Measurements from ENCODE around the gene TSHZ2.

The TSHZ2 gene

GRCh38 chr20:52972190-52972937 lies at the start of gene TSHZ2:
Gene TSHZ2 (plus strand): TSS chr20:52972358. CDS start chr20:52973294, 936 bp downstream.
- DNase-seq (ENCODE audit: low spot score), result no peak

- DNase-seq (ENCODE audit: low spot score), result no peak
These were observed 49.7 kb upstream of the TSHZ2 start for GRCh38 chr20:52922436-52922835.

- no peak for DNase-seq (ENCODE audit: low spot score)
These were observed 48.8 kb upstream of the TSHZ2 start for GRCh38 chr20:52923123-52923937.

- no peak for DNase-seq (ENCODE audit: low spot score)
These were observed 47.5 kb upstream of the TSHZ2 start for GRCh38 chr20:52924411-52925271.

- no peak for DNase-seq (ENCODE audit: low spot score)
These were observed 45.7 kb upstream of the TSHZ2 start for GRCh38 chr20:52926505-52926904.

- DNase-seq (ENCODE audit: low spot score), result no peak
These were observed 38.3 kb upstream of the TSHZ2 start for GRCh38 chr20:52933867-52934266.

GRCh38 chr20:52936351-52937340 lies 35.5 kb upstream of the TSHZ2 start:
- no peak for DNase-seq (ENCODE audit: low spot score)

- no peak for DNase-seq (ENCODE audit: low spot score)
These were observed 34.5 kb upstream of the TSHZ2 start for GRCh38 chr20:52937591-52938100.

- DNase-seq (ENCODE audit: low spot score), result no peak
These were observed 33.0 kb upstream of the TSHZ2 start for GRCh38 chr20:52939141-52939540.

GRCh38 chr20:52941808-52942207 lies 30.4 kb upstream of the TSHZ2 start:
- no peak for DNase-seq (ENCODE audit: low spot score)

GRCh38 chr20:52943185-52943841 lies 28.8 kb upstream of the TSHZ2 start:
- DNase-seq (ENCODE audit: low spot score), result peak; percentile 35

GRCh38 chr20:52945268-52945667 lies 26.9 kb upstream of the TSHZ2 start:
- no peak for DNase-seq (ENCODE audit: low spot score)

GRCh38 chr20:52945862-52946522 lies 26.2 kb upstream of the TSHZ2 start:
- no peak for DNase-seq (ENCODE audit: low spot score)

GRCh38 chr20:52948491-52948890 lies 23.7 kb upstream of the TSHZ2 start:
- no peak for DNase-seq (ENCODE audit: low spot score)

- DNase-seq (ENCODE audit: low spot score), result no peak
These were observed 19.1 kb upstream of the TSHZ2 start for GRCh38 chr20:52953020-52953419.

- DNase-seq (ENCODE audit: low spot score), result no peak
These were observed 17.3 kb upstream of the TSHZ2 start for GRCh38 chr20:52954849-52955248.

- no peak for DNase-seq (ENCODE audit: low spot score)
These were observed 13.9 kb upstream of the TSHZ2 start for GRCh38 chr20:52958211-52958610.

GRCh38 chr20:52959125-52959524 lies 13.0 kb upstream of the TSHZ2 start:
- peak; percentile 79 for DNase-seq (ENCODE audit: low spot score)

- DNase-seq (ENCODE audit: low spot score), result no peak
These were observed 10.0 kb upstream of the TSHZ2 start for GRCh38 chr20:52962183-52962582.

GRCh38 chr20:52963131-52963530 lies 9.0 kb upstream of the TSHZ2 start:
- no peak for DNase-seq (ENCODE audit: low spot score)
